GM19455 (cell line): Measurements from ENCODE around the gene MMP28.

Experiments used
- ATAC-seq: cut with Tn5 transposase; IDR thresholded peaks from one replicate; pipeline ENCODE4 v1.9.1; 2021; ENCODE audit not compliant: unreplicated experiment

MMP28 gene

DNA sequence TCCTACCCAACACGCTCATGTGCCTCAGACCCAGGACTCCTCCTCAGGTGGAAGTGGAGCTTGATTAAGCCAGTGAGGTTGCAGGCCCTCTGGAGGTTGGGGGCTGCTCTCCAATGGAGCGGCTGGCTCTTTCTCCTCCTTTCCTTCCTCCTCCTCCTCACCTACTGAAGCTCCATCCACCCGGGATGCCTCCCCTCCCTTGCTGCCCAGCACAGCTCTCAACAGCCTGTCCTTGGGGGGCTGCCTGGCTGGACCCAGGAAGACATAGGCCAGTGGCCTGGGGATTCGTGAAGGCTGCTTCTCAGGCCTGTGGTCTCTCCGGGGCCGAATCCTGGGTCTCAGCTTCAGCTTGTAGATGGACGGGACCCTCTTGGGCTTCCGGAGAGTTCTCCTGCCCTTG, 50.6 kb downstream of the MMP28 start:
- ATAC-seq = no peak

DNA sequence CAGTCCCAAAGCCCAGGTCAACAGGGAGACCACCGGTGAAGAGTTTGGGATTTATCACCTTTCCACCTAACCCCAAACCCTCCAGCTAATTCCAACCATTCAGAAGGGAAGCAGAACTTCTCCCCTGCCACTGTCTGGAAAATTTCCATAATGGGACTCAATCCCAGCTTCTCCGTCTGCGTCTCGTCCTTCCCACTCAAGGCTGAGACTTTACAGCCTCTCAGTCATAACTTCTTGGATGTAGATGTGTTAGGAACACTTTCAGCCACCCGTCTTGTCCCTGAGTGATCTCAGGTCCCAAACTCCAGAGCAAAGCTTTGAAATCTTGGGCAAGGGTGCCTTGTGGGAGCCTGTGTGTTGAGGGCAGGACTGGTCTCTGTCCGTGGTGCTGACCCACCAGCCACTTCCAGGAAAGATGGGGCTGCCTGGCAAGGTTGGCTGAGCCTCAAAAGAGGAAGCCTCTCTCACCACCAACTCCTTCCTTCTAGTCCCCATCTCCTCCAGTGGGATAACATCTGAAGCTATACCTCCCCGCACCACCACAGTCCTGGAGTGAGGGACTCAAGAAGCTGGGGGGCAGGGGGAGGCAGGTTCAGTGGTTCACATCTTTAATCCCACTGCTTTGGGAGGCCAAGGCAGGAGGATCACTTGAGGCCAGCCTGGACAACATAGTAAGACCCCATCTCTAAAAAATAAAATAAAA, 51.7 kb downstream of the MMP28 start:
- ATAC-seq = no peak

DNA sequence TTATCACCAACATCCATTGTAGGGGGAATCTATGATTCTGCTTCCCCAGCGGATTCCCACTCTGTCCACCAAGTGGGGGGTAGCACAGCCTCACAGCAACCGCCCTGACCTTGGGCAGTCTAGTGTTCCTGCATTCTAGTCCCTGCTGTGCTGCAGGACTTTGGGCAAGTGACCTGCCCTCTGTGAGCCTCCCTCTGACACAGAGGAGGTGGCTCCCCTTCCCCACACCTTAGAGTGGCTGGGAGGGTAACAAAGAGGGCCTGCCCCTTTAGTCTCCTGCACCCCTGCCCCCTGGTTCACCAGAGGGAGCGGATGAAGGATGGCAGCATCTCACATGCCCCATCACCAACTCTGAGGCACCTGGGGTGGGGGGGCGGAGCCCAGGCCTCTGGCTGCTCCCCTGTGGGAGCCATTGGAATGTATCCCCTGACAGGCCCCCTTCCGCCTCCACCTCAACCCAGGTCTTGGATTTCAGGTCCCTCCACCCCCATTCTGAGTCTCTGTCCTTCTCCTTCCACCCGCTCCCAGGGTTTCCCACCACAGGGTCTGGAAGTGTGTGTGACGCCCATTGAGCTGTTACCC, 52.5 kb downstream of the MMP28 start:
- no peak for ATAC-seq

DNA sequence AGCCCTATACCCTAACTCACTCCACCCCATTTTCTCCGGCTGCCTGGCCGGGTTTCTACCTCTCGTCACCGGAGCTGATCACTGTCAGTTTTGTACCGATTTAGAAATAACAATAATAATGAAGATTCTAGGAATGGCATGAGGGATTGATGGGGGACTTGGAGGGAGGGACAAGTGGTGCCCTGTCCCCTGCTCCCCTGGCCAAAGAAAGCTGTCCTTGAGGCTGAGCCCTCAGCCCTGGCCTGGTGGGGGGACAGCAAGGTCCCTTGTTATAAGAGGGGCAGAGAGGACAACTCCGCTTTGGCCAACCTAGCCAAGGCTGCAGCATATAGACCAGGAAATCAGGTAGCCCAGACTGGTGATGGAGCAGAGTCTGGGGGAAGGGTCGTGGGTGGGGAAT, 52.9 kb downstream of the MMP28 start:
- ATAC-seq = no peak

DNA sequence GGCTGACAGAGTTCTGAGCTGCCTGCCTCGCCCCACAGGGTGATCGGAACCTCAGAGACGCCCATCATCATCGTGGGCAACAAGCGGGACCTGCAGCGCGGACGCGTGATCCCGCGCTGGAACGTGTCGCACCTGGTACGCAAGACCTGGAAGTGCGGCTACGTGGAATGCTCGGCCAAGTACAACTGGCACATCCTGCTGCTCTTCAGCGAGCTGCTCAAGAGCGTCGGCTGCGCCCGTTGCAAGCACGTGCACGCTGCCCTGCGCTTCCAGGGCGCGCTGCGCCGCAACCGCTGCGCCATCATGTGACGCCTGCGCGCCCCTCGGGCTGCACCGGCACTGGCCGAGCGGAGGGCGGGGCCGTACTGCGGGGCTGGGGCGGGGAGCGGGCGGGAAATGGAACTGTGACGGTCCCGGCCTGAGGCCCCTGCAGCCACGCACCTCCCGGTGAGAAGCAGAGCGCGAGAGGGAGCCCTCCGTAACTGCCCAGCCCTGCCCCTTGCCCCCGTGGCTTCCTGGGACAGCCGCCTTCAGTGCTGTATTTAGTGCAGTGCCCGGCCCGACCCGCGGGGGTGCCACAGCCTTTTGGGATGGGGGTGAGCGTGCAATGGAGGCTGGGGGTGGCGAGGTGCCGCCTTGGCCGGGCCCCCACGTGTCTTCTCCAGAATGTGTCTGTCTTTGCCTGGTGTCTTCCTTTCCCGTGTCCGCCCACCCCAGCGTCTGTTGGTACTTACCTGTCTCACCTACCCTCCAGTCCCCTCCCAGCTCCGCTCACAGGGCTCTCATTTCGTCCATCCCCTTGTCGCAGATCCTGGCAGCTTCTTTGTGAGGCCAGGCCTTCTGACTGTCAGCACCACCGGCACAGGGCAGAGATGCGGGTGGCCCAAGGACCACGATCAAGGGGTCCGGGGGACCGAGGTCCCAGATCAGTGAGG, 54.2 kb downstream of the MMP28 start:
- ATAC-seq = no peak

DNA sequence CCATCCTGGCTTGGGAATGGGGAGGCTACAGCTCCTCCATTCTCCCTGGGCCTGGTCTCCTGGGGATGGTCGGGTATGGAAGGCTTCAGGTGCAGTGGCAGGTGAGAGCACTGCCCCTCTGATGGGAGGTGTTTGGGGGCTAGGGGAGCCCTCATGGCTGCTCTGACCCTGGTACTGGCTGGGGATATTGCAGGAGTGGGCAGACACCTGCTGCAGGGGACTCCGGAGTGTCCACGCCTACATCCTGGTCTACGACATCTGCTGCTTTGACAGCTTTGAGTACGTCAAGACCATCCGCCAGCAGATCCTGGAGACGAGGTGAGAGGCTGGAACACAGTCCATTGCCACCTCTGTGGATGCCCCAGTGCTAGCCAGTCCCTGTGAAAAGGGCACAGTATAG, 55.2 kb downstream of the MMP28 start:
- ATAC-seq = no peak

DNA sequence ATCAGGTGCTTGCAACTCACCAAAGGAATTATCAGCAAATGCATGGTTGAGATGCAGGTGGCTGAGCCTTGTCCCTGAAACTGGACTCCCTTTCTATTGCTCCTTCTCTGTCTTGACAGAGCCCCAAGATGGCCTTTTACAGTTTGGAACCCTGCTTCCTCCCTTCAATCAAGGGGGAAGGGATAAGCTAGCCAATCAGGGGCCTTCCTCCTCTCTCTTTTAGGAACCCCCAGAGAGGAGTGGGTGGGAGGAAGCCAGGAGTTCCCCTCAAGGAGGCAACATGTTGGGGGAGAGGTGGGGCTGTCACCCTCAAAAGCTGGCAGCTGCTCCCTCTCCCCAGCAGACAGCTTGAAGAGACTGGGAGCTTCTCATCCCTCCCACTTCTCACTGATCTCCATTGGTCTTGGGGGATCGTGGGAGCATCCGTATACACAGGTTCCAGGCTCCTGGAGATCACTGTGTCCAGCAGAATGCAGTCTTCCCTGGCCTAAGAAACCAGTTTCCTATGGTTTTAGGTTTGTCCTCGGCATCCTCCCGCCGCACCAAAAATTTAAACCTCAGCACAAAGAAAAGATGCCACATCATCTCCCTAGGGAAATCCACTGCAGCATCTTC, 56.8 kb downstream of the MMP28 start:
- ATAC-seq = no peak

DNA sequence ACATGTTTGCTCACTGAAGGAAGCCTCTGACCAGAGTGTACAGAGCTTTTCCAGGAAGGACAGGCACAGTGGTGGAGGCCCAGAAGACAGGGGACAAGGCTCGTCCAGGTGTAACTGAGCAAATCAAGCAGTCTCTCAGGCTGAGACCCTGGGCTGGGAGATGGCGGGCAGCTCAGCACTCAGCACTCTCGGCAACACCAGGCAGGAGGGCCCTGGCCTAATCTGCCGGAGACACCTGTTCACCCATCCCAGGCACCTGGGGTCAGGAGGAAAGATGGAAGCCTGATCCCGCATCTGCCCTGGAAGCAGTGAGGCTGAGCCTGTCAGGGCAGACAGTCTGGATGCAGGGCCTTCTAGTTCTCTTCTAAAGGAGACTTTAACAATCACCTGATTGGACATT, 59.2 kb downstream of the MMP28 start:
- ATAC-seq = no peak

DNA sequence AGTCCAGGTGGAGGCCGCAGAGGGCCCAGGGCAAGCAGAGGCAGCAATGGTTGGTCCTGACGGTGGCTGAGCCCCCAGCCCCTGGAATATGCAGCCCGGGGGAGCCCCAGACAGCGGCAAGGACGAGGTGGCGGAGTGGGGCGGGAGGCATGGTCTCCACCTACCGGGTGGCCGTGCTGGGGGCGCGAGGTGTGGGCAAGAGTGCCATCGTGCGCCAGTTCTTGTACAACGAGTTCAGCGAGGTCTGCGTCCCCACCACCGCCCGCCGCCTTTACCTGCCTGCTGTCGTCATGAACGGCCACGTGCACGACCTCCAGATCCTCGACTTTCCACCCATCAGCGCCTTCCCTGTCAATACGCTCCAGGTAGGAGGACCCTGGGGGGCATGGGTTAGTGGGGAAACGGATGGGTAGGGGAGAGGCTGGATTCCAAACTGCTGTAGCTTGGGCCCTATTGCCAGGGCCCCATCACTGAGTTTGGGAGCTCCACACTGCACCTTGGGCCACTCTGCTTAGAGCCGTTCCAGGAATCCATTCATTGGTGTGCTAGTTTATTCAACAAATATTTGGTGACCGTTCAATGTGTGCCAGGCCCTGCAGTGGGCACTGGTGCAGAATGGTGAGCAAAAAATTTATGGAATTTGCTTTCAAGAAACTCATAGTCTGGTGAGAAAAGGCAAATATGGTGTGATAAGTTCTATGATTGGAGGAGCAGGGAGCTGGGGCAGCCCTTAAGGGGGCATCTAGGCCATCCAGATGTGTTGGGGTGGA, 60.2 kb downstream of the MMP28 start:
- no peak for ATAC-seq

DNA sequence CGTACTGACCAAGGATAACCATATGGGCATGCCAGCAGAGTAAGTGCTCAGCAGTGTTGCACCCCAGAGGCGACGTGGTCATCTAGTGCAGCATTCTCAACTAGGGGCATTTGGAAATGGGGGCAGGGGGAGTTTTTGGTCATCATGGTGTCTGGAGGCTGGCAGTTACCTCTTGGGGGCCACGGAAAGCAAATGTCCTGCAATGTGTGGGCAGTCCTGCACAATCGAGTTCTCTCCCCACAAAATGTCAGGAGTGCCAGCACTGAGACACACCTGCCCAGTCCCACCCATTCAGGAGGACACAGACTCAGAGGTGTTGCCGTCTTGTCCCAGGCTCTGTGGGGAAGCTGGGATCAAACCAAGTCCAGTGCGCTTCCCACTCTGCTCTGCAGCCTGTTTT, 61.0 kb downstream of the MMP28 start:
- no peak for ATAC-seq

DNA sequence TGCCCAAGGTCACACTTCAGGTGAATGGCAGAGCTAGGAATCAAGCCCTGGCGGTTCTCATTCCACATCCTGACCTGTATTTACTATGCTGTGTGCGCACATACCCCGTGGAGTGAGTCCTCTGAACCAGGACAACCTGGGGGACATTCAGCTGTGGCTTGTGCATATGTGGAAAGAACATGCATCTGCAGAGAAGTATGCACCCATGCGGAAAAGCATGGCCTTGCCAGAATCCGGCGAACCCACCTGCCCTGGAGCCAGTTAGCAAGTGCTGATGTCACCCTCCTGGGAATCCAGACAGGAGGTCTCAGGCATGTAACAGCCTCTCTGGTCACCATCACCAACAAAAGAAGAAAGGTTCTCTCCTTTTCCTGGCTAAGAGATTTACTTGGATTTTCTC, 62.1 kb downstream of the MMP28 start:
- no peak for ATAC-seq

DNA sequence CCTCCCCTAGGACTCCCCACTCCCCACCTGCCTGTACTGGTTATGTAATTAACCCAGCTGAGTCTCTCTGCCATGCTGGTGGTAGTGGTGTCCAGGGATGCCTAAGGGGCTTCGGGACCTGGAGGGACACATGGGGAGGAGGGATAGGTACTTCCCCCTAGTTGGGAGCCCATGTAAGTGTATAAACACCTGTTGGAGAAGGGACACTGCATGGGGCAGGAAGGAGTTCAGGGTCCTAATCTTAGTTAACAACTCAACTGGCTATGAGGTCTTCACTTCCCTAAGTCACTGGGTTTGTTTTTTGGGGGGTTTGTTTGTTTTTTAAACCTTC, 62.7 kb downstream of the MMP28 start:
- ATAC-seq = no peak

DNA sequence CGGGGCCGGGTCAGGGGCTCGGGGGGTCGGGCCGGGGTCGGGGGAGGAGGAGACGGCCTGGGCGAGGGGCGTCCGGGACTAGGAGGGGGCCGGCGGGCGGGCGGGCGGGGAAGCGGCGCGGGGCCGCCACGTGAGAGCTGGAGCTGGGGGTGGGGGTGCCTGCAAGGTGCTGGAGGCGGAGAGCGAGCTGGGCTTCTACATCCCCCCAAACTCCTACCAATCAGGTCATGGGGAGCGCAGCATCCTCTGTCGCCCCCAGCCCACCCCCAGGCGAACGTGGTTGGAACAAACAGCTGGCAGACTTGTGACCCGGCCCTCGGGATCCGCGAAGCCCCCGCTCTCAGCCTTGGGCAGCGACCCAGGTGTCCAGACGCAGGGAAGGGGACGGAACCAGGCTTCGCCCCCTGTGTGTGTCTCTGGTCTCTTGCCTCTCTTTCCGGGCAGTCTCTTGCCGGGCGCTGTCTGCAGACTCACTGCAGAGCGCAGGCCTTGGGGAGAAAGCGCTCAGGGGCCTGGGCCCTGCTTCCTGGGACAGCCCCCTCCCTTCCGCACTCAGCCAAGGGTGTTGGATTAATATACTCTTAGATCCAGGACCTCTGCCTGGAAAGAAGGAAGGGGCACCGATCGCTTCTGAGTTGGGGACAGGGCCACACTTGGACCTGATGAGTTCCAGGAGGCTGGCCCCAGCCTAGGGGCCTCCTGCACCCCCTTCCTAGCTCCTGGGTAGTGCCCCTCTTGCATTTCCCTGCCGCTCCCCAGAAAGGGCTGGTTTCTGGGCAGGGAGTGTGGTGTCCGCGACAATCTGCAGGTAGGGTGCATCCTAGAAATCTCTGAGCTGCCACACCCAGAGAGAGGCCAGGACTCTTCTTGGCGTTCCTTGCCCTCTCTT, 63.3 kb downstream of the MMP28 start:
- ATAC-seq = no peak

DNA sequence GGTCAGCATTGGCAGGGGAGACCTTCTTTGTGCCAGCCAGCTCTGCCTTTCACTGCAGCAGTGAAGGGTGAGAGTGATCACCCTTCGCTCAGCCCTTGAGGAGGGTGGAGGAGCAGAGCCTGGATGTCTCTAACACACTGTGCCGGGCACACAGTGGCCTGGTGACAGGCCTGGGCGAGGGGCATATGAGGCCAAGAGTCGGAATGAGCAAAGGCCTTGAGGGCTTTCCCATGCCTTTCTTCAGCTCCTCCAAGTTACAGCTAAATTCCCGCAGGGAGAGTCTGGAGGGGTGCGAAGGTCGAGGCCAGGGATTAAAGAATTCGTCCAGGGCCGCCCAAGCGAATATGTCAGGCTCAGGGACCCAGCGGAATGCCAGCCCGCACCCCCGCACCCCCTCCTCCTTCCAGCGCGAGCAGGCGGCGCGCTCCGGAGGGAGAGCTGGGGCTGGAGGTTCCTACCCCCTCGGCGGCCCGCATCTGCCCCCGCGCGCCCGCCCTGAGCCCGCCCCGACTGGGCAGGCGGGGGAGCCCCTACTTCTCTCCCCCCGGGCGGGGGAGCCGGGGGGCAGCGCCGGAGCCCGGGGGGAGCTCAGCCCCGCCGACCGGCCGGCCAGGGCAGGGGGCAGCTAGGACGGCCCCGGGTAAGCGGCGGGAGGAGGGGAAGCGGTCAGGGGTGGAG, 64.1 kb downstream of the MMP28 start, which contains the start of gene RASL10B:
Gene RASL10B, plus strand, starts transcription at position 401 of the 678 bp plus-strand sequence. CDS start 3,546 bp downstream, outside the sequence.
- no peak for ATAC-seq

DNA sequence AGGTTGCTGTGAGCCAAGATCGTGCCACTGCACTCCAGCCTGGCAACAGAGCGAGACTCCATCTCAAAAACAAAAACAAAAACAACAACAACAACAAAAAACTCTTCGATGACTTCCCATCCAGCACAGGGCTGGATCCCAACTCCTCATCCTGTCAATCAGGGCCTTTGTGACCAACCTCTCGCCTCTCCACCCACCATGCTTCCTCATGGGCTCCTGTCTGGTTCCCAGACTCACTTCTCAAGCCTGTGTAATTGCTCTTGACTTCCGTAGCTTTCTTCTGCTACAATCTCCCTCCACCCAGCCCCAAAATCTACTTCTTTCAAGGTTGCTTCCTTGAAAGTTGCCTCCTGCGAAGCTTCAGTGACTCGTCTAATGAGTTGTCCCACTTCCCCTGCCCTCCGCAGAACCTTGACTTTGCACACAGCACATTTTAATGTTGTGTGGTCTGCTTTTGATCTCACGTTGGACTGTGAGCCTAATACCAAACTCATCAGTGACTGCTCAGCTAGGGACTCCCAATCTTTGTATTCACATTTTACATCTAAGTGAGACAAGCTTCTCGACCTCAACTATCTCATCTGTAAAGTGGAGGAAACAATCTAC, 64.9 kb downstream of the MMP28 start:
- no peak for ATAC-seq

DNA sequence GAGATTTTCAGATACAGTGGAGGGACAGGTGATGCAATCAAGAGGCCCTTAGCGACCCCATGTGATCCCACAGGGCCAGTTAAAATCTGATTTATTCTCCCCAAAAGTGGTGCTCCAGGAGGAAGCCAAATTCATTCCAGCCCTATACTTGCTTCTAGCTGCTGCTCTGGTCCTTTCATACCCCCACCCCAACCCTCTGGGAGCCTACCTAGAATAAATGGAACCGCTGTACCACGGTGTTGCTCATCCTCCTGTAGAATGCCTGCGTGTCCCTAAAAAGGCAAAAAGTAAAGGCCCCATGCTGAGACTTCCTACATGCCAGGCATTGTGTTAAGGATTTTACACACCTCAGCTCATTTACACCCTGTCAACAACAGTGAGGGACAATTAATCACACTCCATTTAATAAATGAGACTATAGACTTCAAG, 66.0 kb downstream of the MMP28 start:
- ATAC-seq = no peak

DNA sequence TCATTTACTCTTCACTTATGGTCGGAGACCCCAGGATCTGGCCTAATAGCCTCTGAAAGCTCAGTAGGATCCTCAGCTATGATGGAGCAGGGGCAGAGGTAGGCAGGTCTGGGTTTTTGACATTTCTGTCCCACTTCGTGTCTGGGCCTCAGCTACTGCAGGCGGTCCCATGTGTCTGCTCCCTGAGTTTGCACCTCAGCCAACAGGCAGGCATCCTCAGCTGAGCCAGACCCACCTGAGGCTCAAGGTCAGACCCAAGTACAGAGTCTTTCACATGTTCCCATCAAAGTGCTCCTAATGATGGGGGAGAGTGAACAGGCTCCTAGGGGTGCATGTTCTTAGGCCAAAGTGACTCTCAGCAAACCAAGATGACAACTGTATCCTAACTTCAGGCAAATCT, 66.9 kb downstream of the MMP28 start:
- no peak for ATAC-seq

DNA sequence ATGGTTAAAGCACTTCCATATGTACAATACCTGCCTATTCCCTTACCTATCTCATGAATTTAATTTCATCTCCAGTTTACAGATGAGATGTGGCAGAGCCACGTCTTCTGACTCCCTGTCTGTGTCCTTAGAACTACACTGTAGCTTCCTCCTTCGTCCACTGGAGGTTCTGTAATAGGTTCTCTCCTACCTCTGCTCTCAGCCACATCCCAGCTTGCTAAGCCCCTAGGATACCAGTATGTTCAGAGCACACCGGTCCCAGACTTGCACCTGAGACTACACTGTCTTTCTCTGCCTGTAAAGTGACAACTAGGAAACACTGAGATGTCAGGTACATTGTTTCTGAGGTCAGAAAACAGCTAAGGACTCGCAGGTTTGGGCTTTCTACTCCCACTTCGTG, 67.8 kb downstream of the MMP28 start:
- ATAC-seq = no peak

DNA sequence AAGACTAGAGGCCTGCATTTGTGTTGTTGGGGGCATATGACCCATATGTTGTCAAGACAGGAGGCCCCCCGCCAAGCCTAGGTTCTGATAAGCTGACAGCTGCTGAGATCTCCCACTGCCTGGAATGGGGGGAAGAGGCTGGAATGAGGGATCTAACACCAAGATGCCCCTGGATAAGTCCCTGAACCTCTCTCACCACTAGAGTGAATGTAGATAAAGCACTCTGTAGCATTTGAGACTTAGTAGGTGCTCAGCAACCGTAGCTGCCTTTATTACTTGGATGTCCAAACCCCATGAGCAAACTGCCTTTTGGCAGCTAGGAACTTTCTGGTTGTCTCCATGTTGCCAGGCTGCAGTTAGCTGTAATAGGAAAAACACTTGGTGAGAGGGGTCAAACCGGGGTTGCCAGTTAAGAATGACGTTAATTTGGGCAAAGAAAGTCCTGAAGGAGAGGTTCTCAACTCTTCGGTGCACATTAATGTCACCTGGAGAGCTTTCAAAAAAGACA, 68.4 kb downstream of the MMP28 start:
- ATAC-seq = no peak
